Measurements from ENCODE around the gene FOXR1. TPM values are rescaled to one million over a fixed set of nuclear protein-coding genes. Genes with fewer than 3 reads are reported as not detected.

Gene FOXR1
- total and polyA plus RNA-seq, 2 donors (not counting 3 experiments of a cell fraction or from before 2014, with no cell fraction given) = not detected

- CTCF ChIA-PET = no interaction called here
- Histone ChIP-seq H3K9ac (replicated peaks; ENCODE audit: extremely low read depth, insufficient read depth, low read length) (no peak overlapping the region), H3K9me1 (replicated peaks; ENCODE audit: control insufficient read depth, extremely low read depth, insufficient read depth, low read length) (no peaks in the 10 kb centered on the region), H3K4me3 (replicated peaks in 1 of 3; ENCODE audit: insufficient read depth in 1 of 3, low read depth in 1 of 3, low read length in 3 of 3) (no peak overlapping the region), H2AFZ (ENCODE audit: low read depth, low read length) (no peak overlapping the region), H3K4me2 (ENCODE audit: insufficient read depth, low read length) (no peak overlapping the region), H3K9me3 (replicated peaks; ENCODE audit: control insufficient read depth, insufficient read depth, low read length) (no peaks in the 10 kb centered on the region), H3K27ac (ENCODE audit: insufficient read depth, low read depth, low read length) (no peak overlapping the region), H3K27me3 (ENCODE audit: control insufficient read depth in 2 of 2, insufficient read depth in 2 of 2, low read length in 2 of 2) (no peaks in the 10 kb centered on the region), H3K36me3 (ENCODE audit: control insufficient read depth in 2 of 2, extremely low read depth in 1 of 2, insufficient read depth in 2 of 2, low read length in 2 of 2) (peaks cover 2 to 6% of the 10 kb centered on the region in 2 experiments), H3K79me2 (ENCODE audit: control insufficient read depth, insufficient read depth, low read length) (peaks cover 8% of the 10 kb centered on the region), H4K20me1 (replicated peaks; ENCODE audit: control insufficient read depth, extremely low read depth, insufficient read depth, low read length) (no peaks in the 10 kb centered on the region), H3K4me1 (ENCODE audit: control insufficient read depth, extremely low read depth, insufficient read depth, low read length) (peaks cover 18% of the 10 kb centered on the region)
- intact Hi-C loops (cut with micrococcal nuclease) (no loop called here), dilution Hi-C loops (cut with MboI; ENCODE audit: extremely low pct_ligation_motif_present, low sequenced_read_pairs) (no loop called here)
- TF ChIP-seq MAX (IDR thresholded peaks at IDR 0.05; ENCODE audit: insufficient read depth, insufficient read length) (no peak), CTCF (IDR thresholded peaks at IDR 0.05; ENCODE audit: extremely low read depth in 1 of 2, insufficient read depth in 1 of 2, low read depth in 1 of 2, low read length in 2 of 2) (no peak), POLR2AphosphoS5 (IDR thresholded peaks at IDR 0.05; ENCODE audit: insufficient read depth, low read depth, low read length) (no peak), POLR2A (IDR thresholded peaks at IDR 0.05; ENCODE audit: low read depth, low read length) (no peak), MYC (IDR thresholded peaks at IDR 0.05; ENCODE audit: low read depth, low read length) (no peak), GATA2 (IDR thresholded peaks at IDR 0.05; ENCODE audit: insufficient read depth, insufficient read length, low read depth, low read length) (no peak), JUN (IDR thresholded peaks at IDR 0.05; ENCODE audit: borderline replicate concordance, insufficient read depth, insufficient read length, low read depth) (no peak), FOS (IDR thresholded peaks at IDR 0.05; ENCODE audit: borderline replicate concordance, insufficient read depth, low read length) (no peak), EZH2 (IDR thresholded peaks at IDR 0.05; ENCODE audit: borderline replicate concordance, low read depth, low read length, severe bottlenecking) (no peak)
- DNase-seq (ENCODE audit: low read depth, low spot score) (no peak), FAIRE-seq (no peak)
- BruUV-seq (replicated peaks) = no TSS peak
- POLR2A ChIA-PET = no interaction called here
These were observed 29.3 kb downstream of the FOXR1 start for GRCh38 chr11:119000906-119001305.

All from endothelial cell of umbilical vein (primary cell).